Stimulated activated CD4-positive, alpha-beta T cell treated with anti-CD3 and anti-CD28 coated beads, Interleukin-4, amount 100 ng/mL, for 4 hours (primary cell): ENCODE data around the gene DHX58.
A peak's percentile ranks its signal among the peaks of the same experiment; 100 is the strongest.

Source experiments
- DNase-seq, 2 experiments: peaks; one replicate each; pipeline ENCODE4 v3.0.0-alpha.2; 2020

DHX58 gene

DNA sequence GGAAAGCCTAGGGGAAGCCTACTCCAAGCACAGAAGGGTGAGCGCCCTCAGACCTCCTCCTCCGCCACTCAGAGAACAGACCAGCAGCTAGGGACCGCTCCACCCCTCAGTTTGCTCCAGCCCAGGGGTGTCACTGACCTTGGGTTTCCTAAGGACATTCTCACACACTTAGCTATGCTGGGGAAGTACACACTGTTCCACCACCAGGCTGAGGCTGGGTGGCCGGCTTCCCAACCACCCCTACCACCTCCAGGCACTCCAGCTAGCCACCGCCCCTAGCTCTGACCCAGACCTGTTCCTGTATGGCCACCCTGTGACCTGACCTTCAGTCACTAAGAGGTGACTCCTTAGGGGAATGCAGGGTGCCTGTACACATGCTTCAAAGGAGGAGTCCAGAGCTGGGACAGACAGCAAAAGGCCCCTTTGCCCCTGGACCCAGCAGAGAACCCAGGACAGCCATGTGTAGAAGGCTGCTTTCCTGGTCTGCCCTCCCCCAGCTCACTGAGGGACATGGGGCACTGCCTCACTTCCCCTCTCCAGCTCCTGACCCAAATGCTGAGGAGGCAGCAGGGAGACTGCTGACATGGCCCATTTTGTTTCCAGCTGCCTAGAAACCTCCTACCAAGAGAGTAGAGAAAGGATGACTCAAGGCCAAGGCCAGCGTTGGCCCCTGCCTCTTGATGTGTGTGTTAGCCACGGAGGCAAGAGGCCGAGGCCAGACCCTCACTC is 16.8 kb upstream of the DHX58 start:
- no peak for DNase-seq

DNA sequence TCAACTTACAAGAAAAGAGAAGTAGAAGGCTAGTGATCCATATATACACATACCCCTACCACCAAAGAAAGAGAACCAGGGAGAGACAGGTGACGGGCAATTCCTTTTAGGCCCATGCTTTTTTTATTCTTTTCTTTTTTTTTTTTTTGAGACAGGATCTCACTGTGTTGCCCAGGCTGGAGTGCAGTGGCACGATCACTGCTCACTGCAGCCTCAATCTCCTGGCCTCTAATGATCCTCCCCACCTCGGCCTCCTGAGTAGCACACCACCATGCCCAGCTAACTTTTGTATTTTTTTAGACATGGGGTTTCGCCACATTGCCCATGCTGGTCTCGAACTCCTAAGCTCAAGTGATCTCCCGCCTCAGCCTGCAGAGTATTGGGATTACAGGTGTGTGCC is 14.9 kb upstream of the DHX58 start:
- no peak for DNase-seq

DNA sequence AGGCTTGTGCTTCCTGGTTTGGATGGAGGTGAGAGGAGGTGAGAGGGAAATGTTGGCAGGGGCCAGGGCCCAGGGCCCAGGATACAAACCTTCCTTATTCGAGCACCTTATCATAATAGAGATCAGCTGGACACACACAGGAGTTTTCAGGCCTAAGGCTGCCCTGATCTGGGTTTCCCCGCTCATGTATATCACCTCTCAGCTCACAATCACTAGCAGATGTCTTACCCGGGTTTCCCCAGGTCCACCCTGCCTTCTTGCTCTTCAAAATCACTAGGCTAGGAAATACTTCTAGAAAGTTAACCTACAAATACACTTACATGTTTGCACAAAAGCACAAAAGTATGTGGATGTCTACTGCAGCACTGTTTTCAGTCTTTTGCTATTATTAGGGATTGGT is 14.3 kb upstream of the DHX58 start:
- no peak for DNase-seq

DNA sequence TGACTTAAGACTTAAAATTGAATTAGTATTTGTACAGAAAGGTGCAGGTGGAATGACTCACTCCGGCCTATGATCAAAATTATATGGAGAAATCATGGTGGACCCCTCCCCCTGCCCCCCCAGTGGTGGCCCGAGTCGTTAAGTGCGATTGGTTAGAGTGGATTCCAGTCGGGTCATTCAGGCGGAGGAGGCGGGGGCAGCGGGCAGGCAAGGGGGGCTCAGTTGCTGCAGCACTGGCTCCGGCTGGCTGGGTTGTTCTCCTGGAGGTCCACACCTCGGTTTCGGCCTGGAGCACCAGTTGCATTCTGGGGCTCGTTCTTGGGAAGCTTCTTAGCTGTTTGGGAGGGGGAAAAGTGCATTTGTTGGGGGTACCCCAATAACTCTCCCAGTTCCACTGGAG is 13.1 kb upstream of the DHX58 start:
- DNase-seq: no peak

DNA sequence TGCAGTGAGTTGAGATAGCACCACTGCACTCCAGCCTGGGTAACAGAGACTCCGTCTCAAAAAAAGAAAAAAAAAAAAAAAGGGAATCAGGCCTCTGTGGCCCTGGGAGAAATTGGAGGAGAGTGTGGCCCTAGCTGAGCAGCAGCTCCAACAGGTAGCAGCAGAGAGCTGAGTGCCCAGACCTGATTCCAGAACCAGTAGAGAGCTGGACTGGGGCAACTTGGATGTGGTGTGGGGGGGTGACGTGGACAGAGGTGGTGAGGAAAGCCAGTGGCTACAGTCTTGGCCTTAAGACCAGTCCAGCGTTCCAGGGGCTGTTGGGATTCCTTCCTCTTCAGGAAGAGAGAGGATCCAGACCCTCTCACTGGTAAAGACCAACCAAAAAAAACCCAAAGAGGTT is 11.7 kb upstream of the DHX58 start:
- no peak for DNase-seq

DNA sequence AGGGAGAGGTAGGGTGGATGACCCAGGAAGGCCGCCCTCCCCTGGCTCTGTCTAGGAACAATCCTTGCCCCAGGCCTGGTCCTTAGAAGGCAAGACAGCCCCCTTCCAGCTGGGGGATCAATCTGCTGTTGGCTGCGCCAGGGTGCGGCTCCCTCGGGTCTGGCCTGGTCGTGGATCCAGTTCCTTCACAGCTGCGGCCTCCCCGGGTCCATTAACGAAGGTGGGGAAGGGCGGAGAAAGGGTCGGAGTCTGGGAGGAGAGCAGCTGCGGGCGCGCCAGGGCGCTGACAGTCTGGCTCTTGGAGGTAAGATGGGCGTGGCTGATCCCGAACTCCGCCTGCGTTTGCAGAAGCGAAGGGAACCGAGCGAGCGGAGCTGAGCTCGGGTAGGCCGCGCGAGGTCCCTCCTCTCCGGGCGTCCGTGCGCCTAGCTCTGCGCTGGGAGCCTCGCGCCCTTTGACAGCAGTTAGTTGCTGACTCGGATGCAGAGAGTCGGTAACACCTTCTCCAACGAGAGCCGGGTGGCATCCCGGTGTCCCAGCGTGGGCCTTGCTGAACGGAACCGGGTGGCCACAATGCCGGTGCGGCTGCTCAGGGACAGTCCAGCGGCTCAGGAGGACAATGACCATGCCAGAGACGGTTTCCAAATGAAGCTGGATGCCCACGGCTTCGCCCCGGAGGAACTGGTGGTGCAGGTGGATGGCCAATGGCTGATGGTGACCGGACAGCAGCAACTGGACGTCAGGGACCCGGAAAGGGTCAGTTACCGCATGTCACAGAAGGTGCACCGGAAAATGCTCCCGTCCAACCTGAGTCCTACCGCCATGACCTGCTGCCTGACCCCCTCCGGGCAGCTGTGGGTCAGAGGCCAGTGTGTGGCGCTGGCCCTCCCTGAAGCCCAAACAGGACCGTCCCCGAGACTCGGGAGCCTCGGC is 10.1 kb upstream of the DHX58 start, which contains the start of gene HSPB9:
TSS of gene HSPB9 (plus strand) at position 434 of the 933 bp plus-strand sequence. CDS start at position 481, 47 bp downstream.
- no peak for DNase-seq

DNA sequence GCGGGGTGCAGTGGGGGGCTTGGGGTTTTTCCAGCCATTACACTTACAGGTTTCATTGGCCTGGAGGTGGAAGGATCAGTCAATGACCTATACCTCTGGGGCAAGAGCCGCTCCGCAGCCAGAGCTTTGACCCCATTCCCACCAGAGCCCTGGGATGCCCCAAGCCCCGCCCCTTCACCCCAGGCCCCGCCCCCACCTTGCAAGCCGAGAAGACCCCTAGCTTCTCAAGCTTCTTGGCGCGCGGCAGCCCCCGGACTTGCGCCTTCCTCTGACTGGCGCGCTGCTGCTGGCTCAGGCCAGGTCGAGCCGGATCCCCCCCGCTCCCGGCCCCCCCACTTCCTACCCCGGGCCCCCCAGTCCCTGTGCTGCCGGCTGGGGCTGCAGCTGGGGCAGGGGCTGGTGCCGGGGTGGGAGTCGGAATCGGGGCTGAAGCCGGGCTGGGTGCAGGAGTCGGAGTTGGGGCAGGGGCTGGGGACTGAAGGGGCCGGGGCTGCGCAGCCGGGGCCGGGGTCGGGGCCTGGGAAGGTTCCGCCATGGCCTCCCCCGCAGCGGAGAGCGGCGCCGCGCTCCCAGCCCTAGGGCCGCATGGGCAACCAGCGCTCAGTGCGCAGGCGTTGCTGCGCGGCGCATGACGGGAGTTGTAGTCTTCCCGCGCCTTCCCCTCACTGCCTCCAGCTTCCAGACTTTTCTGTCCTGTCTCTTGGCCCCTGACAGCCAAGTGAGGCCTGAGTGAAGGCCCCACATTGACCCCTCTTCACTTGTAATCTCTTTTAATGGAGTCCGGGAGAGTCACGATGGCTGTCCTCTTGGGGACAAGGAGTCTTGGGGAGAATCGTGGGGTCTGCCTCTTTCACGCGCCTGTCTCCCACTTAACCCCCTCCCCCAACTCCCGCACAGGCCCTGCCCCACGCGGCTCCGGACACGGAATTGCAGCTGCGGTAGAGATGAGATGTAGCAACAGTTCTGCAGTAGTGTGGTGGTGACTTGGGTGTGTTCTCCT is 8.6 kb upstream of the DHX58 start, which contains the start of gene KAT2A:
TSS of gene KAT2A (minus strand) at position 598 of the 1,000 bp plus-strand sequence. CDS start at position 535, 63 bp downstream.
- DNase-seq: peak; percentile 77 to 81

DNA sequence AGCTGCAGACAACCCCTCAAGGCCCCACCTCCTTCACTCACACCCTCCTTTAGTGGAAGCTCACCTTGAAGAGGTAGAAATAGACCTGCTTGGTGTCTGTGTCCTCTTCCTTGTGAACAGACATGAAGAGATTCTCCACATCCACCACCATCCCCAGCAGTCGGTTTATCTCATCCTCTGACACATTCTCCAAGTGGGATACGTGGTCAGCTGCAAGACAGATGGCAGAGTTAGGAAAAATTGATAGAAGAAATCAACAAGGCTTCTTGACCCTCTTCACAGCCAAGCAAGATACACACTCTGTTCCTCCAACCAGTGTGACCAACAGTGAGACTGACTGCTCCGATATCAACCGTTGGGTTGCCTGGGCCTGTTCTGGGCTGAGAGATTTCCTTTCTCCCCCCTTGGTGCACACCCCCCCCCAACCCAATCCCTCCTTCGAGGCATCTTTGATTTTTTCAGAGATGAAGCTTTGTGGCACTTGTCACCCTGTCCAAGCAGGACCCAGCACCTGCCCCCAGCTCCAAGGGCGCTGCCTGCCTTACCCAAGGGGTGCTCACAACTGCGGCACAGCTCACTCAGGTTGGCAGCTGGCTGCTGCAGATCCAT is 7.8 kb upstream of the DHX58 start:
- no peak for DNase-seq

DNA sequence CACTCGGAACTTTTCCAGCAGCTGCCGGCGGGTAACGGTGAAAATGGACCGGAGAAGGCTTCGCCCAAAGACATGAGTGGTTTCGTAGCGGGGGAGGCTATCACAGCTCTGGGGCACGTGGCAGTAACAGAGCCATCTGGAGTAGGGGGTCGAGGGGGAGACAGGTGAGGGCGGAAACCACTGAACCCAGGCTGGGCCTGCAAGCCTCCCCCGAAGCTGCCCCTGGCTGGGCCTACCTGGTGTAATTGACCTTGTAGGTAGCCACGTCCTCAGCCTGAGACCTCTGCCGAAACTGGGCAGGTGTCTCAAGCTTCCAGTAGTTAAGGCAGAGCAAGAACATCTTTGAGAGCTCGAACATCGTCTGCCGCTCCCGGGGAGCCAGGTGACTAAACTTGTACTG is 6.8 kb upstream of the DHX58 start:
- DNase-seq: no peak

DNA sequence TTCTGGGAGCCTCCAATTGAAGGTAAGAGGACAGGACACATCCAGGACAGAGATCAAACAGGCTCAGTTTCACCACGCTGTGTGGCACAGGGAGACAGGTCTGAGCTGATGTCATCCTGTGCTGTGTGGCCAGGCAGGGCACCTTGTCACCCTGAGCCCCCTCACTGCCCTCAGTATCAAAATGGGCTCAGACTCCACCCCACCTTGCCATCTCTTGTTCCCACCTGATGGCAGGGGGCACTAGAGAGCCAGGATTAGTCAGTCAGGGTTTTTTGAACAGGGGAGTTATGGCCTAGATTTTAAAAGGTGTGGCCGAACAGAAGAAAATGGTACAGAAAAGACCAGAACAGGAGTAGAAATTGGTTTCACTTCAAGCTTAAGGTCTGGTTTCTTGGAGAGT is 6.0 kb upstream of the DHX58 start:
- peak in 1 of 2 experiments; percentile 37 for DNase-seq

DNA sequence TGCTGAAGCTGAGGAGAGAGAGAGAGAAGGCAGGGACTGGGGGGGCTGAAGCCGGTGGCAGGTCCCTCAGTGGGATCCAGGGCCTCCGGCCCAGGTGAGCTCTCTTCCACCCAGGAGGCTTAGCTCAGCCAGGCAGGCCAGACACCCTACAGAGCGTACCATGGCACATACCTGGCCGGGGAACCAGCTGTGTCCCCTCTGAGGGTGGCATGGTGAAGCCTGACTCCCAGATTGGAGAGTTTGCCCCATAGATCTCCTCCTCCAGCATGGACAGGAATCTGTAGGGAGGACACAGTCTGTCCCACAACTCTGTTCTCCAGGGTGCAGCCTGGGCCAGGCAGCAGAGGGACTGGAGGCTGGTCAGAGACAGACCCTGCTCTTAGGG is 5.6 kb upstream of the DHX58 start:
- DNase-seq: no peak

DNA sequence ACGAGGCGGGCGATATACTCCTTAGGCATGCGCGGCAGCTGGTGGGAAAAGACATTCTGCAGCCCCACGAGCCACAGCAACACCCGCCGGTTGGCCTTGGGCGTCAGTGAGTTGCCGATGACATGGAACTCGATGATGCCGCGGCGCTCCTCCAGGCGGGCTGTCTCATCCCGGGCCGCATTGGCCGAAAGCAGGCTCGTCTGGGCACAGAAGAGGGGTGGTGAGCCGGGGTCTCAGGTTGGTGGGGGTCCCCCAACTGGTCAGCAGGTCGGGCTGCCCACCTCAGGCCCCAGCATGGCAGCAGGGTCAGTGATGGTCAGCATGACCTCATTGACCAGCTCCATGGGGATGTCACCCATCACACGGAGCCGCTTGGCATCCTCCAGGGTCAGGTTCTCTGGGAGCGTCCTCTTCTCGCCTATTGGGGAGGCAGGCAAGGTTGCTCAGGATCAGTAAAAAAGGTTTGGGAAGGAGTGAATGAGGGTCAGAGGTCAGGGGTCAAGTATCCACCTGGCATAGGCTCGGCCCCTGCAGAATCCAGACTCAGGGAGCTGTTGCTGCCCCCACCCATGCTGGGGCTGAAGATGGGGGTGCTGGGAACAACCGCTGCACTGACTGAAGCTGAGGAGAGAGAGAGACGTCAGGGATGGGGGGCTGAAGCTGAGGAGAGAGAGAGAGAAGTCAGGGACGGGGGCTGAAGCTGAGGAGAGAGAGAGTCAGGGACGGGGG is 5.0 kb upstream of the DHX58 start:
- no peak for DNase-seq

DNA sequence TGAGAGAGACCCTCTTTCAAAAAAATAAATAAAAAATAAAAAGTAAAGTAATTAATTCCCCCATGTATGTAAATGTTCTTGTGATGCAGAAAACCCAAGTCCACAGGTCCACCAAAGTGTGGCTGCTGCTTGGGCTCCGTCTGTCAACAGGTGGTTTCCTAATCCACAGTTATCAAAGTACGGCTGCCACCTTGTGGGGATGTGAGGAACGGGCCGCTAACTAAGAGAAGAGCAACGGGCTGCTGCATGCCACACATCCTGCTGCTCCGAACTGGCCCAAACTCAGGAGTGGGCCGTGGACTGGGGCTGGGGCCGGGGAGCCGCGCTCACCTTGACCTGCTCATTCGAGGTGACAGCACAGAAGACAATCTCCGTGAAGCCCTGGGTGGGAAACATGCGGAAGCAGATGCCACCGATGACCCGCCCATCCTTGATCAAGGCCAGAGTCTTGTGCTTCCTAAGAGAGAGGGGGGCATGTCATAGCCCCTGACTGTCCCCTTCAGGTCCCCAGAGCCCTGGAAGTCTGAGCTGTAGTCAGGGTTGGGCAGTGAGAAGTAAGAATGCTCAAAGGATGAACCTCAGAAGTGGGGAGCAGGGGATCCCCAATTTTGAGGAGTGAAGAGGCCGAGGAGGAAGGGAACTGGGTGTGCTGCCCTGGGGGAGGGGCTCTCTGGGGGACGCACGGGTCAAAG is 4.3 kb upstream of the DHX58 start:
- peak; percentile 69 to 79 for DNase-seq

DNA sequence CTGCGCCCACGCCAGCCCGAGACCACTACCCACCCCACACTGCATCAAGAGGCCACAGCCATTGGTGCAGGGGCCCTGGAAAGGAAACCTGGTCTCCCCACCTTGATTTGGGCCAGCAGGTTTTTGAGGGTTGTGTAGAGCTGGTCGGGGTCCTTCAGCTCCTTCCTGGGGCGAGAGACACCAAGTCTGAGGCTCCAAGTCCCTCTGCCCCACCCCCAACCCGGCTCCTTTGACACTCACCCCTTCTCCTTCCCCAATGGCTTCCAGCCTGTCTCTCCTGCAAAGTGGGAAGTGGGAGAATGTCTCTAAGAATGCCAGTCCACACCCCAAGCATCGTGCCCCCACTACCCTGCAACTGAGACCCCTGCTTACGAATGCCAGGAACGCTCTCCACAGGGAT is 1.6 kb upstream of the DHX58 start:
- DNase-seq: no peak

DNA sequence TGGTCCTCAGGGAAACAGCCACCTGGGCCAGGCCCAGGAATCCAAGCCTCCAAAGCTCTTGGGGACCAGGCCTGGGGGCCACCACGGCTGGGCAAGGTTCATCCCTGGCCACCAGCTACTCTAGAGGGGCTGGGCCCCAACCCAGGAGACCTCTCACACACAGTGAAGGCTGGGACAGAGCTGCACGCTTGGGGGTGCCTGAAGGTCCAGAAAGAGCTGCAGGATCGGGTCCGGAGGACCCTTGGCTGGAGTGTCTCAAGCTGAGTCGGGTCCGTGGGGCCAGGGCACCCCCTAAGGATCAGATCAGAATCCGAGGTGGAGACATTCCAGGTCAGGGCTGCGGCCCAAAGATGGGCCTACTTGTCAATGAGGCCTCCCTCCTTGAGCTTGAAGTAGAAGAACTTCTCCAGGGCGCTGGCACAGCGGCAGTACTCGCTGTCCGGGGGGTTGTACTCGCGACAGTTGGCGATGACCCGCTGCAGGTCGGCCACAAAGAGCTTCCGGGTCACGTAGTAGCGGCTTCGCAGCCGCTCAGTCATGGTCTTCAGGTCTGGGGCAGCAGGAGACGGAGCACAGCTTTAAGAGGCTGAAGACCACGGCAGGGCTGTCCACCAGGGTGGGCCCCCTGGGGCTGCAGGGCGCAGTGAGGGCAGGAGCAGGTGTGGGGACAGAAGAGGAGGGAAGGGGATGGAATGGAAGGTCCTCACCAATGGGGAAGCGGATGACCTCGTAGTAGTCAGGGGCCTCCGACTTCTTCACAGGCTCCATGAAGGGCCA is 967 bp upstream of the DHX58 start:
- DNase-seq: no peak

DNA sequence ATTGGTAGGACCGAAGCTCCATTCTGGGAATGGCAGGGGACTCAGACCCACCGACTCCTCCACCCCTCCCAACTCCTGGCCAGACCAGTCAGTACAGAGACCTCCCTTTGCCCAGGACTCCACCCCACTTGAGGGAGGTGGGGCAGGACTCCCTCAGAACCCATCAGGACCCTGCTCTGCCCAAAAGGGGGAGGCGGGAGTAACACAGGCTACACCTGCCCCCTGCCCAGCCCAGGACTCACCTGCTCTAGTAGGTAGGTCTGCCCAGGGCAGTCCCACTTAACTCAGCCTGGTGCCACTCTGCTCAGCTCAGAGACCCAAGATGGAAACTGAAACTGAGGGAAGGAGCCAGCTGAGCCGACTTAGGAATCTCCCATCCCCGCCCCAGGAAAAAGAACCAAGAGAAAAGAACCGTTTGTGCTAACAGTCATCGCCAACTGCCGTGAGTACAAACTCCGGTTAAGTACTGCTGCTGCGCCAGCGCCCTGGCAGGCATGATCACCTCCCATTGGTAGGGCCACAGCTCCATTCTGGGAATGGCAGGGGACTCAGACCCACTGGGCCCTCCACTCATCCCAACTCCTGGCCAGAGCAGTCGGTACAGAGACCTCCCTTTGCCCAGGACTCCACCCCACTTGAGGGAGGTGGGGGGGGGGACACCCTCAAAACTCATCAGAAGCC is 503 bp downstream of the DHX58 start:
- DNase-seq: peak in 1 of 2 experiments; percentile 36

DNA sequence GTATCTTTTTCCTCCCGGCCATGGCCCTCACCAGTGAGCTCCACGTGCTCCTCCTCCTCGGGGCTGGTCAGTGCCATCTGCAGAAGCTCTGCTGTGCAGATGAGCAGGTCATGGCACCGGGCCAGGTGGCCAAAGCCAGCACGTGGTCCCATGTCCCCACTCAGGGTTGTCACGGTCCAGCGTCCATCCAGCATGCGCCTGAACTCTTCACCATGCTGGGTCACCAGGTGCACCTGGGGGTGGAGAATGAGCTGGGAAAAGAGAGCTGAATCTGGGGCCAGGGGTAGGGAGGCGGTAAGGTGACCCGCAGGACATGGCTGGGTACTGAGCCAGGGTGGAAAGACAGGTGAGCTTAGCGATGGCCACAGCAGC is 1.3 kb downstream of the DHX58 start:
- no peak for DNase-seq

DNA sequence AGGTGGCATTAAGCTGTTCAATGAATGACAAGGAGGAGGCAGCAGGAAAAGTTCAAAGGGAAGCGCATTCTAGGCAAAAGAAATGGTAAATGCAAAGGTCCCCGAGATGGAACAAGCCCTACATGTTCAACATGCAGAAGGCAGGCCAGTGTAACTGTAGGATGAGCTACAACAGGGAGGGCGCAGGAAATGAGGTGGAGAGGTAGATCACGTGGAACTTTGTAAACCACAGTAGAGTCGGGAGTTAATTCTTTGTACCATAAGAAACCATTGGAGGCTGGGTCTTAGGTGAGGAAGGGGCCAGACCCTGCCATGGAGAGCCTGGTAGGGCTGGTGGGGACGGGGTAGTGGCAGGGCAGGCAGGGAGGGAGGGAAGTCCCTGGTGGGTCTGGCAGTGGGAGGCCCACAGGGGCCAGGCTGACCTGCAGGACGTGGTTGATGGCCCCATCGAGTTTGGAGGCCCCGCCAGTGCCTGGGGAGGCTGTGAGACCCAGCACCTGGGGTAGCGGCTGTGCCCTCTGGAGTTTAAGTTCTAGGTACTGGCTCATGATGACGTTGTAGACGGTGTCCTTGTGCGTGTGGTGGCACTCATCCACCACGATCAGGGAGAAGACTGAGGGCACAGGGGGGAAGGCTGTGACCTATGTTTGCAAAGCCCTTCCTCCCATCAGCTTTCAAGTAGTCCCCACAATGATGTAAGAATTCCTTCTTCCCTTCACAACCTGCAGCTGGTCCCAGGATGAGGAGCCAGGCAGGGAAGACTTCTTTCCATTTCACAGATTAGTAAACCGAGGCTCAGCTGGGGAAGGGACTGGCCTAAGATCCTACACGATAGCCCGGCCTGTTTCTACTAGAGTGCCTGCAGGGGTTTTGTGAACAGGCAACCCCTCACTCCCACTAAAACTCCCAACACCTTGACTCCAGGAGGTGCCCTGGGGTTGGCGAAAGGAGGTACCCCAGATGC is 1.9 kb downstream of the DHX58 start:
- DNase-seq: no peak
